HepG2 (cell line): ENCODE data around the gene GSDMA. TPM values are rescaled to one million over a fixed set of nuclear protein-coding genes. Genes with fewer than 3 reads are reported as not detected.
A peak's percentile ranks its signal among the peaks of the same experiment; 100 is the strongest.

Experiments
- ATAC-seq: fragments of 200-7000 bp; cut with Tn5 transposase; 3 replicates; pipeline ENCODE4 v1.9.1; 2020; ENCODE audit warnings: mild to moderate bottlenecking, moderate library complexity
- BruUV-seq: library from RNA; stranded (reverse); fragments of 400-500 nt; replicated peaks from 2 replicates; lab custom pipeline; 2021; lab: Mats Ljungman, UMichigan
- CTCF ChIA-PET: fragments of 300-600 bp; formaldehyde crosslinking; extraction: SDS; loops from one replicate; lab custom pipeline; 2021; ENCODE audit warnings: low total read pairs, inconsistent platforms, low intra/inter-chr PET ratio; lab: Yijun Ruan, JAX
- POLR2A ChIA-PET: fragments of 350-600 bp; sonication (Branson Sonifier 250); formaldehyde crosslinking; loops from one replicate; lab custom pipeline; 2020; ENCODE audit warnings: antibody characterized with exemption, inconsistent platforms; lab: Yijun Ruan, JAX
- DNase-seq: peaks from one replicate; pipeline ENCODE4 v3.0.0-alpha.2; 2015; ENCODE audit warnings: low spot score
- FAIRE-seq: peaks from 3 replicates; lab custom pipeline; 2011; peaks lifted over from hg19 to GRCh38; lab: Jason Lieb, UNC
- H2AFZ ChIP-seq: one replicate; pipeline ENCODE4 v1.6.1; 2011; ENCODE audit warnings: low read length, inconsistent platforms
- H3K27ac ChIP-seq: fragments of 300-600 bp; 3 replicates; pipeline ENCODE4 v1.8.0; 2011; ENCODE audit warnings: mixed run types, mild to moderate bottlenecking, mixed read lengths, low read length, inconsistent platforms; ENCODE audit not compliant: insufficient read depth; ENCODE audit errors: extremely low read length
- H3K27me3 ChIP-seq, 2 experiments: fragments of 200-600 bp in 1 of 2; 2 replicates in 1 of 2; 3 replicates in 1 of 2; pipeline versions ENCODE4 v1.6.0 to v1.8.0; 2011; ENCODE audit warnings: low read length in 2 of 2, mild to moderate bottlenecking in 2 of 2, moderate library complexity in 2 of 2, inconsistent platforms in 1 of 2; ENCODE audit not compliant: insufficient read depth in 2 of 2, control insufficient read depth in 1 of 2
- H3K36me3 ChIP-seq, 2 experiments: fragments of 200-600 bp in 1 of 2; replicated peaks in 1 of 2; 2 replicates in 1 of 2; 3 replicates in 1 of 2; pipeline versions ENCODE4 v1.5.1 to v1.8.0; 2011; ENCODE audit warnings: low read length in 2 of 2, inconsistent platforms in 1 of 2; ENCODE audit not compliant: insufficient read depth in 2 of 2, control insufficient read depth in 1 of 2
- H3K4me1 ChIP-seq: 2 replicates; pipeline ENCODE4 v1.5.1; 2012; ENCODE audit warnings: low read length, inconsistent platforms; ENCODE audit not compliant: insufficient read depth
- H3K4me2 ChIP-seq: 2 replicates; pipeline ENCODE4 v1.6.0; 2011; ENCODE audit warnings: low read depth, low read length, inconsistent platforms
- H3K4me3 ChIP-seq, 3 experiments: fragments of 200-600 bp in 1 of 3; sonication (generic), shearing (Covaris generic) in 1 of 3; replicated peaks in 1 of 3; 2 replicates each; pipeline ENCODE4 v1.5.1; 2011 to 2016; ENCODE audit warnings: low read length in 3 of 3, inconsistent platforms in 2 of 3, low read depth in 2 of 3, mild to moderate bottlenecking in 2 of 3, control low read depth in 1 of 3, mixed read lengths in 1 of 3; ENCODE audit not compliant: insufficient read depth in 1 of 3
- H3K79me2 ChIP-seq: one replicate; pipeline ENCODE4 v1.6.1; 2011; ENCODE audit warnings: low read length, inconsistent platforms; ENCODE audit not compliant: insufficient read depth
- H3K9ac ChIP-seq: 2 replicates; pipeline ENCODE4 v1.6.0; 2011; ENCODE audit warnings: mild to moderate bottlenecking, low read depth, low read length, inconsistent platforms; ENCODE audit not compliant: insufficient read depth
- H3K9me3 ChIP-seq: 2 replicates; pipeline ENCODE4 v1.5.1; 2012; ENCODE audit warnings: mild to moderate bottlenecking, low read length
- H4K20me1 ChIP-seq: 2 replicates; pipeline ENCODE4 v1.6.0; 2011; ENCODE audit warnings: inconsistent platforms, mild to moderate bottlenecking, low read length, moderate library complexity; ENCODE audit not compliant: insufficient read depth
- AKAP8 ChIP-seq: sonication (generic); formaldehyde crosslinking; IDR thresholded peaks from 2 replicates; pipeline ENCODE4 v1.5.1; 2020; ENCODE audit warnings: mild to moderate bottlenecking, missing genetic modification reagents
- ASH2L ChIP-seq: fragments of 300-600, 200-600 bp; sonication (generic); IDR thresholded peaks from 2 replicates; pipeline ENCODE4 v1.7.0; 2017; ENCODE audit warnings: low read depth, mild to moderate bottlenecking, moderate library complexity, mixed read lengths, low read length; ENCODE audit not compliant: insufficient read length
- E2F1 ChIP-seq: sonication (generic); formaldehyde crosslinking; IDR thresholded peaks from 2 replicates; pipeline ENCODE4 v1.5.0; 2020; ENCODE audit warnings: missing genetic modification reagents
- GRHL1 ChIP-seq: sonication (generic); formaldehyde crosslinking; conservative IDR thresholded peaks from 2 replicates; pipeline ENCODE4 v1.8.0; 2022; ENCODE audit warnings: missing genetic modification reagents
- HNF4G ChIP-seq, 2 experiments: sonication (generic) in 1 of 2; formaldehyde crosslinking in 1 of 2; IDR thresholded peaks; 2 replicates each; pipeline versions ENCODE4 v1.4.0 to v1.6.1; 2011 to 2020; ENCODE audit warnings: borderline replicate concordance in 2 of 2, low read depth in 2 of 2, mild to moderate bottlenecking in 2 of 2, low read length in 1 of 2, missing genetic modification reagents in 1 of 2, moderate library complexity in 1 of 2
- JUNB ChIP-seq: sonication (generic); formaldehyde crosslinking; IDR thresholded peaks from 2 replicates; pipeline ENCODE4 v1.8.0; 2022; ENCODE audit warnings: missing genetic modification reagents, mild to moderate bottlenecking, borderline replicate concordance
- KLF16 ChIP-seq, 2 experiments: sonication (generic) in 1 of 2; formaldehyde crosslinking in 1 of 2; IDR thresholded peaks; 2 replicates each; pipeline versions ENCODE4 v1.6.1 to v1.8.0; 2016 to 2023; ENCODE audit warnings: missing genetic modification reagents in 2 of 2, missing compliant biosample characterization in 1 of 2
- TMF1 ChIP-seq: sonication (generic); formaldehyde crosslinking; IDR thresholded peaks from 2 replicates; pipeline ENCODE4 v1.8.1; 2022; ENCODE audit warnings: low read depth, missing genetic modification reagents
- TP53 ChIP-seq: sonication (generic); formaldehyde crosslinking; conservative IDR thresholded peaks from 2 replicates; pipeline ENCODE4 v1.4.0; 2020; ENCODE audit warnings: missing genetic modification reagents
- ZKSCAN5 ChIP-seq: sonication (generic); formaldehyde crosslinking; IDR thresholded peaks from 2 replicates; pipeline ENCODE4 v1.5.1; 2020; ENCODE audit warnings: mild to moderate bottlenecking, missing genetic modification reagents
- ZNF710 ChIP-seq: sonication (generic); formaldehyde crosslinking; IDR thresholded peaks from 2 replicates; pipeline ENCODE4 v1.5.0; 2020; ENCODE audit warnings: mild to moderate bottlenecking, missing genetic modification reagents, borderline replicate concordance
- ZNF747 ChIP-seq: sonication (generic); formaldehyde crosslinking; IDR thresholded peaks from 2 replicates; pipeline ENCODE4 v1.8.1; 2023; ENCODE audit warnings: missing genetic modification reagents, mild to moderate bottlenecking, borderline replicate concordance
- WGBS: methylation state at CpG from one replicate; pipeline ENCODE4 v1.1.6; 2017; ENCODE audit warnings: low lambda C conversion rate; 5-methylcytosine and 5-hydroxymethylcytosine counted together
- in situ Hi-C: cut with HindIII; loops from 2 replicates; pipeline ENCODE4 v1.10.0; 2017; ENCODE audit warnings: low pct_unique_long_range_greater_than_20kb; ENCODE audit not compliant: extremely low pct_ligation_motif_present
- intact Hi-C: fragments of 100-400 bp; cut with micrococcal nuclease; formaldehyde crosslinking; loops from one replicate; pipeline ENCODE4 v1.10.0; 2022; ENCODE audit not compliant: unreplicated experiment
- polyA plus RNA-seq, 8 experiments: library from polyadenylated mRNA; depleted of rRNA in 3 of 8; stranded (reverse) in 7 of 8; unstranded in 1 of 8; fragments of >200 nt; fragmentation: Illumina TruSeq in 4 of 8; extraction: Trizol in 4 of 8; gene quantifications; 2 replicates each; pipeline versions ENCODE4 v1.2.1 to v1.2.3, GENCODE V29; 2011 to 2016; ENCODE audit warnings: low read depth in 4 of 8, missing spikeins in 1 of 8, mixed read lengths in 1 of 8; ENCODE audit not compliant: insufficient read depth in 1 of 8
- total RNA-seq, 5 experiments: library from RNA; depleted of rRNA; stranded (reverse); fragments of >200 nt; fragmentation: Illumina TruSeq; extraction: Trizol; gene quantifications; 2 replicates each; pipeline ENCODE4 v1.2.3, GENCODE V29; 2016; ENCODE audit warnings: low read depth in 1 of 5

Gene GSDMA
- total and polyA plus RNA-seq, 2 of the 13 experiments (the other 11 are each of a cell fraction or from before 2014, with no cell fraction given), result not detected

GRCh38 chr17:39980351-39981206 is 17.8 kb downstream of the GSDMA start, which contains the start of gene PSMD3 (continued):
- TF ChIP-seq AKAP8 (CRISPR knock-in tag) (no peak; the same call in 1 of the 2 replicates), KLF16 (CRISPR knock-in tag; IDR thresholded peaks at IDR 0.05) (peak in 1 of 2 experiments; percentile 99; a peak in 2 of 4 replicates), JUNB (CRISPR knock-in tag) (peak; percentile 23; the same call in 1 of the 2 replicates), TP53 (CRISPR knock-in tag) (peak; percentile 92), ZNF747 (CRISPR knock-in tag) (peak; percentile 77), ASH2L (peak; percentile 99), HNF4G (IDR thresholded peaks at IDR 0.05; ENCODE audit: borderline replicate concordance, low read depth, low read length) (peak; percentile 37; the same call in 1 of the 2 replicates), HNF4G (CRISPR knock-in tag; IDR thresholded peaks at IDR 0.05; ENCODE audit: borderline replicate concordance, low read depth) (no peak)
- TF ChIP-seq, all 625 proteins: peak for 501

- peaks cover 25% of the 10 kb centered on the region for H3K4me1 ChIP-seq
- H3K27ac ChIP-seq, result peak overlapping the region; percentile 82
- peaks cover 18 to 25% of the 10 kb centered on the region in 2 experiments for H3K36me3 ChIP-seq
- H2AFZ ChIP-seq, result no peak overlapping the region
- in situ Hi-C loops (loop anchor here (5.0 kb wide), 1 partner anchor 109 kb away; no protein-coding TSS in a partner anchor), intact Hi-C loops (loop anchor here (2.0 kb wide), 1 partner anchor 54 kb away; the partner anchor contains the start of genes LRRC3C and ORMDL3)
- WGBS, result under 1% methylated on average over 15 of the region's 15 CpGs
- H3K9me3 ChIP-seq, result no peaks in the 10 kb centered on the region
- FAIRE-seq (no peak), DNase-seq (no peak), ATAC-seq (peak; percentile 16)
- peaks cover 6 to 25% of the 10 kb centered on the region in 2 experiments for H3K27me3 ChIP-seq
- no TSS peak for BruUV-seq
- ChIA-PET POLR2A (interaction anchor here (0.9 to 2.3 kb wide), 21 partner anchors 10 to 530 kb away, joined by 3 to 21 read pairs (median 4); partner anchors contain the start of genes GSDMB, LRRC3C, MED1 and MED24), CTCF (interaction anchor here (1.3 to 2.3 kb wide), 3 partner anchors 22 to 109 kb away, joined by 4 to 25 read pairs (median 14); no protein-coding TSS in a partner anchor)
- H3K4me3 ChIP-seq, result peak overlapping the region; percentile 92 to 96 (median 94)
- peak overlapping the region; percentile 94 for H3K4me2 ChIP-seq
- peak overlapping the region; percentile 96 for H3K9ac ChIP-seq
- H3K79me2 ChIP-seq, result peaks cover 28% of the 10 kb centered on the region
- H4K20me1 ChIP-seq, result peaks cover 9% of the 10 kb centered on the region
- TF ChIP-seq E2F1 (CRISPR knock-in tag) (0 out of 2 replicates have a peak, but pooled peaks have one; percentile 6), ZKSCAN5 (CRISPR knock-in tag) (0 out of 2 replicates have a peak, but pooled peaks have one; percentile 1), GRHL1 (CRISPR knock-in tag) (no peak), TMF1 (CRISPR knock-in tag) (0 out of 2 replicates have a peak, but pooled peaks have one; percentile 1), ZNF710 (CRISPR knock-in tag) (no peak)
These were observed 18.5 kb downstream of the GSDMA start for GRCh38 chr17:39981207-39981741.
